NCI-H82 (cell line): ENCODE measurements around the gene HCN1.

ENCODE experiments used
- DNase-seq: peaks from one replicate; lab custom pipeline; 2025; lab: John Stamatoyannopoulos, UW

Gene HCN1

GRCh38 chr5:45696206-45696836, at the start of gene HCN1:
HCN1 (minus strand) TSS chr5:45696380.
- peak; percentile 90 for DNase-seq

- no peak for DNase-seq
Measured at GRCh38 chr5:45741110-45741509, 44.9 kb upstream of the HCN1 start.

GRCh38 chr5:45737153-45737552, 41.0 kb upstream of the HCN1 start:
- no peak for DNase-seq

- no peak for DNase-seq
Measured at GRCh38 chr5:45725537-45725936, 29.4 kb upstream of the HCN1 start.

- peak; percentile 57 for DNase-seq
Measured at GRCh38 chr5:45697201-45697600, 1.0 kb upstream of the HCN1 start.

GRCh38 chr5:45695804-45696156, 400 bp downstream of the HCN1 start:
- DNase-seq, result no peak

GRCh38 chr5:45694971-45695803, 993 bp downstream of the HCN1 start:
- peak; percentile 64 for DNase-seq

- DNase-seq, result peak; percentile 43
Measured at GRCh38 chr5:45694255-45694814, 1.8 kb downstream of the HCN1 start.

- DNase-seq, result no peak
Measured at GRCh38 chr5:45692481-45692880, 3.7 kb downstream of the HCN1 start.

- DNase-seq, result no peak
Measured at GRCh38 chr5:45691656-45692055, 4.5 kb downstream of the HCN1 start.

- no peak for DNase-seq
Measured at GRCh38 chr5:45687701-45688100, 8.5 kb downstream of the HCN1 start.

- no peak for DNase-seq
Measured at GRCh38 chr5:45686620-45687019, 9.6 kb downstream of the HCN1 start.

- DNase-seq, result no peak
Measured at GRCh38 chr5:45684118-45684517, 12.1 kb downstream of the HCN1 start.

- no peak for DNase-seq
Measured at GRCh38 chr5:45680950-45681349, 15.2 kb downstream of the HCN1 start.

- DNase-seq, result no peak
Measured at GRCh38 chr5:45677524-45677923, 18.7 kb downstream of the HCN1 start.

GRCh38 chr5:45672271-45672670, 23.9 kb downstream of the HCN1 start:
- DNase-seq, result no peak

- no peak for DNase-seq
Measured at GRCh38 chr5:45648744-45649143, 47.4 kb downstream of the HCN1 start.

GRCh38 chr5:45643056-45643455, 53.1 kb downstream of the HCN1 start:
- peak; percentile 14 for DNase-seq

- DNase-seq, result no peak
Measured at GRCh38 chr5:45642370-45642769, 53.8 kb downstream of the HCN1 start.

GRCh38 chr5:45639040-45639439, 57.1 kb downstream of the HCN1 start:
- DNase-seq, result peak; percentile 3

- no peak for DNase-seq
Measured at GRCh38 chr5:45627076-45627656, 69.0 kb downstream of the HCN1 start.

- DNase-seq, result no peak
Measured at GRCh38 chr5:45623832-45624231, 72.3 kb downstream of the HCN1 start.

GRCh38 chr5:45622365-45622764, 73.8 kb downstream of the HCN1 start:
- peak; percentile 1 for DNase-seq
